NCI-H1417 (cell line): ENCODE data around the gene EAF2.
"Not testable (repeated sequence)": the region's sequence is repeated elsewhere in the genome, so short reads cannot be mapped to it uniquely, and the experiment has no call there.

Experiments
- DNase-seq, 3 experiments: peaks; one replicate each; lab custom pipeline; 2025; lab: John Stamatoyannopoulos, UW

Gene EAF2

DNA sequence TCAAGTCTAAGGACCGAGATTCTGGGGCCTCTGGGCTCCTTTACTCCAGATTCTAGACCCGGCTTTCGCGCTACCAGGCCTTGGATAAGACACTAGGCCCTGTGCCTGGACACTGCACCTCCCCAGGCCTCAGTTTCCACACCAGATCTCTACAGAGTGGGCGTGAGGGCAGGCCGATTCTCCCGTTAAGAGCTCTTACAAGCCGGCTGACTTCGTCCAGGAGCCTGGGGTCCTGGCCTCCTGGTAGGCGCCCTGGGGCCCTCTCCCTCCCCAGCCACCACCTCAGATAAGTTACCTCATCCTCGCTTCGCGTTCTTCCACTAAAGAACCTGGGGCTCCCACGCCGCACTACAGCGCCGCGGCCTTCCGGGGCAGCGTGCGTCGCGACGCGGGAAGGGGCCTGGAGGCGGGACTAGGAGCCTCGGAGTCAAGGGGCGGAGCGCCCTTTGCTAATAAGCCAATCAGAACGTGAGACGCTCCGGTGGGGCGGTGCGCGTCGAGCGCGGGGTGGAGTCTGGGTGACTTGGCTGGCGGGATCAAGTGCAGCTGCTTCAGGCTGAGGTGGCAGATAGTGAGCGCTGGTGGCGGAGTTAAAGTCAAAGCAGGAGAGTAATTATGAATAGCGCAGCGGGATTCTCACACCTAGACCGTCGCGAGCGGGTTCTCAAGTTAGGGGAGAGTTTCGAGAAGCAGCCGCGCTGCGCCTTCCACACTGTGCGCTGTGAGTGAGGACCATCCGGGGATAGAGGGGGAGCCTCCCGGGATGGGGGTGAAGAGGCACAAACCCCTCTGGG, at the start of gene EAF2, which contains the start of gene IQCB1:
Gene EAF2, plus strand, starts transcription at position 539 of the 794 bp plus-strand sequence. Its CDS starts 77 bp downstream, at position 616.
Gene IQCB1, minus strand, starts transcription at position 390 of the 794 bp plus-strand sequence. CDS start 6,100 bp downstream, outside the sequence.
- DNase-seq = peak; percentile 96 to 98 (median 96)

DNA sequence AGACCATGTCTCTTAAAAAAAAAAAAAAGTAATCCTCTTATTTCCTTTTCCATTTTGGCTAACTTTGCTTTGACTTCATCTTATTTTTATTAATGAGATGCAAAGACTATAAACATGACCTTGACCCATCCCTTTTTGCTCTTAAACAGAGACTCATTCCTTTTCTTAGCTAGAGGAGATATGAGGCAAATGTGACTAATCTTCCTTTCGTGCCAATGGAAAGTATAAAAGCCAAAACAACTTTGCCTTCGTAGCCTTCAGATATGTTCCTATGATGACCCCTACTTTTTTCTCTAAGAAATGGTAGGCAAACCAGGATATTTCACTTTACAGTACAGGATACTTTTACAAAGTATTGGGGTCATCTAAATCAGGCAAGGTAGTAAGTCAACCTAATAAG, 48.5 kb upstream of the EAF2 start:
- DNase-seq = no peak

DNA sequence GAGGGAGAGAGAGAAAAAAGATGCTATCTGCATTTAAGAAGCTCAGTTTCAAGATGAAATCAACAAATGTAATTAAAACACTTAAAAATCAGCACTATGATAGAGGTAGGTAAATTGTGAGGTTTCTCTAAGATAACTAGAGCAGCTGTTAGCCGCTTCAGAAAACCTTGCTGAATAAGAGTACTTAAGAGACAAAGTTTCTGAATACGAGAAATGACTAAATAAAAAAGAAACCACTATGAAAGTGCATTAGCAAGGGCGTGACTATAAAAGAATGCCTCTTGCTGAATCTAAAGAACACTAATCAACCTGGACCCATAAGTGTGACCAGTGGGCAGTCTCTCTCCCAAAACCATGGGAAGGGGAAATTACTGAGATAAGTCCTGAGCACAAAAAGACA, 41.9 kb upstream of the EAF2 start:
- no peak for DNase-seq

DNA sequence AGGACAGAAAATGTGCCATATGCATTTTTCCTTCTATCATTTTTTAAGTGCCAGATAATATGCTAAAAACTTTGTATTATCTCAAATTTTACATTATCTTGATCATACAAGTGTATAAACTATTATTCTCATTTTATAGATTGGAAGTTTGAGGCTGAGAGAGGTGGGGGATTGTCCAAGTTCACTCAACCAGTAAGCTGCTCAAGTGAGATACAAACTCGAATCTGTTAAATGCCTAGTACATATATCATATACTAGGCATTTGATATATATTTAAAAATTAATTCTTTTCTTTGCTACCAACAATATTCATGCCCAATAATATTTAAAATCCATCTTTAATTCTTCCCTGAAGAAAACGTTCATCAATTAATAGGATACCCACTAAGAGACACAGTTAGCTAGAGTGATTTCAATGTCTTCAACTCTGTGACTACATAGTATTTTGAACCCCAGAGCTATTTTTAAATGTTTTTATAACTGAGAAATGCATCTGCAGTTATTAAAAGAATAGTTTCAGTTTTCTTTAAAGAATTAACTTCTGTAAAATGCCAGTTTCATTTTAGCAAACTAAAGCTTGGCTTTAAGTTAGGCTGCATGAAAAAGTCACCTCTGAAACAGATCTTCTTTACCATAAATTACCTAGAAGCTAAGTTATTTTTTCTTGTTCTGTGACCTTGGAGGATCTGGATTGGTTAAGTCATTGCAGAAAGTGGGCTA, 40.6 kb upstream of the EAF2 start:
- DNase-seq = no peak

DNA sequence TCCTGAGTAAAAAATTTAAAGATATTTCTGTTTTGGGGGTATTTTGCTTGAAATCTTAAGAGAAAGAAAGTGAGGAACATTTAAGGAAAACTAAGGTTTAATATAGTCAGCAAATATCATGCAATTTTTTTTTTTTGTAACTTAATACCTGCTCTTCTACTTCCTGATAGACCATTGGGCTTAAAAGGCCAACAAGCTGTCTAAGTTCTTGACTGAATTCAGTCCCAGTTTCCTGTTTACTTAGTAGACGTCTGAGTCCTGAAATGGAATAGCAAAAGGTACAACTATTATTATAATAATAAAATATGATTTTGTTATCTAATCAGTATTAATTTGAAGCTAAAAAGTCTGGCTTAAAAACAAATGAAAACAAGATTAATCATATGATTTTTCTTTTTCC, 38.0 kb upstream of the EAF2 start:
- DNase-seq = no peak

DNA sequence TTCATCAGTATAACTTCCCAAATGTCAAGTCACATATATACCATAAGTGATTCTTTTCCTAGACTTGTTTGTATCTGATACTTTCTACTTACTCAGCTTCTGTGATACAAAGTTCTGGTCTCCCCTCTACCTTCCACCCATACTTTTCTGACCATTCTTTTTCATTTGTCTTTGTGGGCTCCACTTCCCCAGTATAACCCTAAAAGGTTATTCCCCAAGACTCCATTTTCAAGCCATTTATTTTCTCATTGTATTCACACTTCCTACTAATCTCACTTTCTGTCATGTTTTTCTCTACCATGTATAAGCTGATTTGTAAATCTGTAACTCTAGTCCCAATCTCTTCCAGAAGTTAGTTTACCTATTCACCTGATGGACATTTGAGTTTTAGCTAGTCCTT, 34.1 kb upstream of the EAF2 start:
- DNase-seq = no peak

DNA sequence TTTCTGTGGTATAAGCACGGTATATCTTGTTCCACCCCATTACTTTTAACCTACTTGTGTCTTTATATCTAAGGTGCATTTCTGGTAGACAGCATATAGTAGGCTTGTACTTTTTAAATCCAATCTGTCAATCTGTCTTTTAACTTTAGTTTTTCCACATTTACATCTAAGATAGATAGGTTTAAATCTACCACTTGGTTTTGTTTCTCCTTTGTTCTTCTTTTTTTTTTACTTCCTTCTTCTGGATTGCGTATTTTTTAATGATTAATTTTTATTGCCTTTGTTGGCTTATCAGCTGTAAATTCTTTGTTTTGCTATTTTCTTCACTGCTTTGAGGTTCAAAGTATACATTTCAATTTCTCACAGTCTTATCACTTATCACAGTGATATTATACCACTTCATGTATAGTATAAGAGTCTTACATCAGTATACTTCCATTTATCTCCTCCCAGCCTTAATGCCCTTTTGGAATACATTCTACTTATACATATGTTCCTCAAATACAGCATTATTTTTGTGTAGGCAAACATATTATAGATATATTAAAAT, 31.2 kb upstream of the EAF2 start:
- no peak for DNase-seq

DNA sequence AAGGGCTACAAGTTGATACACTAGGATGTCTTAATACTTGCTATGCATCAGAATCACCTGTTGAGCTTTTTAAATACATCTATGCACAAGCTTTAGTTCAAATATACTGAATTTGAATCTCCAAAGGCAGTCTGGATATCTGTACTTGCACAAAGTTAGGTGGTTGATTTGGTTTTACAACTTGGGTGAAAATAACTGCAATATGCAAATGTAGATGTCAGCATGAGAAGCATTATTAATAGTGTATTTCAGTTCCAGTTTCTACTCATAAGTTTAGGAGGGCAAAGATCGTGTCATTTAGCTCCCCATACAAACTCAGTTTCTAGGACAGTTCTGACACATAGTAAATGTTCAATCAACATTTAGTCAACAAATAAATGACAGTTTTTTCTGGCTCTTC, 25.8 kb upstream of the EAF2 start:
- no peak for DNase-seq

DNA sequence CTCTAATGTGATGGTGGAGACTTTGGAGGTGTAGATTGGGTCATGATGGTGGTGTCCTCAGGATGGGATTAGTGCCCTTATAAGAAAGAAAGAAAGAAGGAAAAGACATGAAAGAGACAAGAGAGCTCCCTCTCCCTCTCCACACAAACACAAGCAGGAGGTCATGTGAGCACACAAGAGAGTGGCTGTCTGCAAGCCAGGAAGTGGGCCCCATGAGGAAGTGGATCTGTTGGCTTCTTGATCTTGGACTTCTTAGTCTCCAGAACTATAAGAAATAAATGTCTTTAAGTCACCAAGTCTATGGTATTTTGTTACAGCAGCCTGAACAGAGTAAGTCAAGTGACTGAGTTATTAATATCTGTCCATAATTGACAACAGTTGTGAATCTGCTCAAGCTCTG, 17.3 kb upstream of the EAF2 start:
- no peak for DNase-seq

DNA sequence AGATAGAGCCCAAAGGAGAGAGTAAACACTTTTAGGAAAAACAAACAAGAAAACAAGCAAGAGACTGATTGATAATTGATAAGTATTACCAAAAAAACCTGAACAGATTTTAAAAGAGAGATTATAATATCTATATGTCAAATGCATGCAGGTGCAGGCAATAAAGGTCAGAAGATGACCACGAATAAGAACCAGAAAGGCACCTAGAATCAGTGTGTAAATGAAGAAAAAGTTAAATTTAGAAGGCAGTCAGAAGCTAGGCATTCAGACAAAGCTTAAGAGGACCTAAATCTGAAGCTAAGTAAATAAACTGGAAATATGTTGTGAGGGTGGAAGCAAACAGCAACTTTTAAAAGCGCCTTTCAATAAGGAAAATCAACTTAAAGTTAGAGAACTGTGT, 16.4 kb upstream of the EAF2 start:
- no peak for DNase-seq

DNA sequence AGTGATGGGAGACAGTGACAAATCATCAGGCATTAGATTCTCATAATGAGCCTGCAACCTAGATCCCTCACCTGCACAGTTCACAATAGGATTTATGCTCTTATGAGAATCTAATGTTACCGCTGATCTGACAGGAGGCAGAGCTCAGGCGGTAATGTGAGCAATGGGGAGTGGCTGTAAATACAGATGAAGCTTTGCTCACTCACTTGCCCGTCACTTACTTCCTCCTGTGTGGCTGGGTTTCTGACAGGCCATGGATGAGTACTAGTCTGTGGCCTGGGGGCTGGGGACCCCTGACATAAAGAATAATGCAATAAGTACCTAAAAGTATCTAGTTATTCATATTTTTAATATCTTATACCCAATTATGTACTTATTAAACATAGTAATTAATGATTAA, 15.8 kb upstream of the EAF2 start:
- DNase-seq = no peak

DNA sequence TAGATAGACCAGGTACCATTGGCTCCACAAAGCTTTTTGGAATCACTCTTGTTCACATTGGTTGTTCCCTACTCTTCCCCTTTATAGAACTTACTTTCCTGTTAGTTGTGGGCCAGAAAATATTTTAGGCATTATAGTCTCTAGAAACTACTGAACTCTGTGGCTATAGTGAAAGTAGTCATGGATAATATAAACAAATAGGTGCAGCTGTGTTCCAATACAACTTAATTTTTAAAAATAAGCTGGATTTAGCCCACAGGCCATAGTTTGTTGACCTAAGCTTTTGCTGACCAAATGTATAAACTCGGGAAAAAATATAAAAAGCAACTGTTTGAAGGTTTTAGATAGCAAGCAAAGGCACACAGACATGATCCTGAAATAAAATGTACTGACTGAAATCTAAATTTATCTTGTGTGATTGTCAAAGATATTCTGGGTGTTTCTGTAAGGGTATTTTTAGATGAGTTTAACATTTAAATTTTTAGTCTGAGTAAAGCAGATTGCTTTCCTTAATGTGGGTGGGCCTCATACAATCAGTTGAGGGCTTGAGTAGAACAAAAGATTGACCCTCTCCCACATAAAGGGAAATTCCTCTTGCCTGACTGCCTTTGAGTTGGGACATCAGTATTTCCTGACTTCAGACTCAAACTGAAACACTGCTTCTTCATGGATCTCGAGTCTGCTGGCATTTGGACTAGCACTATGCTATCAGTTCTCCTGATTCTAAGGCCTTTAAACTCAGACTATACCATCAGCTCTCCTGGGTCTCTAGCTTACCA, 13.4 kb upstream of the EAF2 start:
- no peak for DNase-seq

DNA sequence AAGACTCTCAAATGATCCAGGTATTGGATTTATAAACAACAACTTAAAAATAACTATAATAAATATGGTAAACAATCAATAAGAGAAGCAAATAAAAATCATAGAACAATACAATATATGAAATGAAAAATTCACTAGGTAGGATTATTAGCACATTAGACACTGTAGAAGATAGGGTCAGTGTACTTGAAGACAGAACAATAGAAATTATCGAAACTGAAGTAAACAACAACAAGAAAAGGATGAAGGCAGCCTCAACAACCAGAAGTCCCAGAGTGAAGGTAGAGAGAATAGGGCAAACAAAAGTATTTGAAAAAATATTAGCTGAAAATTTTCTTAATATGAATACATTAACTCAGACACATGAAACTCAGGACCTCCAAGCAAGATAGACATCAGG, 12.0 kb upstream of the EAF2 start:
- no peak for DNase-seq

DNA sequence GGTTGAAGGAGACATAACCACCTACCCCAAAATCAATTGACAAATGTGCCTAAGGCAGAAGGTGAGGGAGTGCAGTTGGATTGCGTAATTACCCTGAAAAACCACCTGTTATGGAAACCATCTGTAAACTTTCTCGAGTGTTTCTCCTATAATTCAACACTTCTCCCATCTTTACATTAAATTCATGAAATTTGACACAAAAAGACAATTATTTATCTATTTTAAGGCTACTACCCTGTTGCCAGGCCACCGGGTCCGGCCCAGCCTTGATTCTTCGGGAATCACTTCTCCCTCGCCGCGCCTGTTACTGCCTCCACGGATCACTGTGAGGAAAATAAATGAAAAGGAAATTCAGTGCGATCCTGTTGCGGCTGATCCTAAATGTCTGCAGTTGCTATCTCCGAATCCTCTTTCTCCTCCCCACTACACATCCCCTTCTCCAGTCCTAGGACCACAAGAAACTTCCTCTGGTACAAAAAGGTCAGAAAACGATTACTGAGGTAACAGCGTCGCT, 795 bp upstream of the EAF2 start:
- DNase-seq = peak in 1 of 3 experiments; percentile 60

DNA sequence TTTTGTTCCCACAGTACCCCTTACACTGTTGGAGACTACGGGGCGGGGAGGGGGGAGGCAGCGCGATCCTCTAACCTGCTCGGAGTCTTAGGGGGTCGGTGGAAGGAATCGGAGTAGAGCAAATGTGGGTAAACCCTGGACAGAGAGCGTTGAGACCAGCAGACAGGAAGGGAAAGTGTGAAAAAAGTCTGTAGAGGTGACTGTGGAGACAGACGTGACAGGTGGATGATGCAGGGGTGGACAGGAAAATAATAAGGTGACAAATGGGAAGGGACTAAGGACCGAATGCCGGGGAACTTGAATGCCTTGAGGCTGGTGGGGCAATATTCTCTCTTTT, 424 bp downstream of the EAF2 start:
- DNase-seq = peak in 1 of 3 experiments; percentile 77

DNA sequence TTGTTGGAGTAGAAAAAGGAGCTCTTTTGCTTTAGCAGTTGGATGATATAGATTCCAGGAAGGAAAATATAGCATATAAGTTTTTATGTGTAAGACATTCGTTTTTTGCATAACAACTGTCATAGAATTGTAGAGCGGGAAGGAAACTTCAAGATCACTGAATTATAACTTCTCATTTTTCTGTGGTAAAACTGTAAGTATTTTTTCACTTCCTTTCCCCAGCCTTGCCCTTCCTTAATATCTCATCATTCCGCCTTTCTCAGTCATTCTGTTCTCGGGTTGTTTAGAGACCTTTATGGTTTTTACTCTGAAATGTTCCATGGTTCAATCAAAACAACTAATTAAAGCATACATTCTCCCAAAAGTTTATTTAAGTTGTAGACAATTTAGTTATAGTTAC, 1.1 kb downstream of the EAF2 start:
- DNase-seq = no peak

DNA sequence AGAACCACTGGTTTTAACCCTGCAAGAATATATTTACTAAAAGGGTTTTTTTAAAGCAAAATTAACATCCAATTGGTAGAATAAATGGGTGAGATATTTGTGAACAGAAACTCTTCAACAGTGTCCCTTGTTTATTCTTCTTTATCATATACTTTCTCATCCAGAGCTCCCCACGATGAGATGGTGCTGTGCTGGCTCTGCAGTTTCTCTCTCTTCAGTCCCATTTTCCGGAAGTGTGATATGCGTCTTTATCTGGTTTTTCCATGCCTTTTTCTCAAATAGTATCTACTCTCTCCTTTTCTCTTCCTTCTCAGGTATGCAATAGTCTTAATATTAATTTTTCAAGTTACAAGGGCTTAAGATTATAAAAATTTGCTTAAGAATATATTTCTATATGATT, 1.5 kb downstream of the EAF2 start:
- DNase-seq = no peak

DNA sequence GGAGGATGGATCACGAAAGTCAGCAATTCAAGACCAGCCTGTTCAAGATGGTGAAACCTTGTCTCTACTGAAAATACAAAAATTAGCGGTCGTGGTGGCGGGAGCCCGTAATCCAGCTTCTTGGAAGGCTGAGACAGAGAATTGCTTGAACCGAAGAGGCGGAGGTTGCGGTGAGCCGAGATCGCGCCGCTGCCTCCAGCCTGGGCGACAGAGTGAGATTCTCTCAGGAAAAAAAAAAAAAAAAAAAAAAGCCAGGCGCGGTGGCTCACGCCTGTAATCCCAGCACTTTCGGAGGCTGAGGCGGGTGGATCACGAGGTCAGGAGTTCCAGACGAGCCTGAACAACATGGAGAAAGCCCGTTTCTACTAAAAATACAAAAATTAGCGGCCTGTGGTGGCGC, 5.0 kb downstream of the EAF2 start:
- no peak for DNase-seq

DNA sequence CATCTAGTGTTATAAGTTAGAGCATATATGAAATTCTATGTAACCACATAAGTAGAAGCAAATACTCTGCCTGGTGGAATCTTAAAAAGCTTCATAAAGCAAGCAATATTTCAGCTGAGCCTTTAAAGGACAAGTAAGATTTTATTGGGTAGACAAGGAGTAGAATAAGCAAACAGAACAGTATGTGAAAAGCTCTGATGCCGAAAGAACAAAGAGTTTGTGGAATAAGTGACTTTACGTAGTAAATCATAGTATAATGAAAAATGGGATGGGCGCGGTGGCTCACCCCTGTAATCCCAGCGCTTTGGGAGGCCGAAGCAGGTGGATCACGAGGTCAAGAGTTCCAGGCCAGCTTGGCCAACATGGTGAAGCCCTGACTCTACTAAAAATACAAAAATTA, 9.9 kb downstream of the EAF2 start:
- no peak for DNase-seq

DNA sequence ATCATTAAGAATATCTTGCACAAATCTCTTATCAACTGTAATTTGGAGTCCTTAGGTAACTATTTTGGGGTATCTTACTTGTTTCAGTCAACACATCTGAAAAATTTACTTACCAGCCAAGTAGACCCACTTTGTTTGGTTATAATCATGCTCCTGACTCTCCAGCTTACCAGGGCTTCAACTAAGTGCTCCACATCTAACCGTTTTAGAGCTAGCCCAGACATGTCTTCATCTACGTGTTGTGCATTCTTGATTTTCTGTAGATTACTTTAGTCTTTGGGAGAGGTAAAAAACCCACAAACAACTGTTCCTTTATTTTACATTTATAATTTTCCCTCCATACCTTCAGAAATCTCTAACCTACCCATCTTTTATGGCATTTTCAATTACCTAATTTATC, 17.2 kb downstream of the EAF2 start:
- no peak for DNase-seq

DNA sequence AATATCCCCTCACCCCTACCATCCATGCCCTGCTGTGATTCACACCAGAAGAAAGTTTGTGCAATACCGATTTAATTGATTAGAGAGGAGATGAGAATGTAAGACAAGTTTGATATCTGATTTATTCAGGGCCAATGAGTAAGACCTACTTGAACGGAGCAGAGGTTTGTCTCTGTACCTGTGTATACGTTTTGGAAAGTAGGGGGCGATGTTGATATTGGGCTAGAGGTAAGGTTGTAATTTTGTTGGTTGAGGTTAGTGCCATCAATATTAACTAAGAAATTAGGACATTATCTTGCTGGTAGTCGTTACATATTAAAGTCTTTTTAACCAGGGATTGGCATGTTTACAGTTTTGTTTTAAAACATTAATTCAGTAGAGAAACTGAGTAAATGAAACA, 20.5 kb downstream of the EAF2 start:
- peak in 2 of 3 experiments; percentile 19 to 22 for DNase-seq

DNA sequence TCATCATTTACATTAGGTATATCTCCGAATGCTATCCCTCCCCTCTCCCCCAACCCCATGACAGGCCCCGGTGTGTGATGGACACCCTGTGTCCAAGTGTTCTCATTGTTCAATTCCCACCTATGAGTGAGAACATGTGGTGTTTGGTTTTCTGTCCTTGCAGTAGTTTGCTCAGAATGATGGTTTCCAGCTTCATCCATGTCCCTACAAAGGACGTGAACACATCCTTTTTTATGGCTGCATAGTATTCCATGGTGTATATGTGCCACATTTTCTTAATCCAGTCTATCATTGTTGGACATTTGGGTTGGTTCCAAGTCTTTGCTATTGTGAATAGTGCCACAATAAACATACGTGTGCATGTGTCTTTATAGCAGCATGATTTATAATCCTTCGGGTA, 22.8 kb downstream of the EAF2 start:
- DNase-seq = not testable (repeated sequence)
